OCI-LY1 (cell line): ENCODE data around the gene ASPDH.

Experiments
- H2AFZ ChIP-seq: fragments of 200-600 bp; sonication (generic), shearing (Covaris generic); 2 replicates; pipeline ENCODE4 v1.6.0; 2014; ENCODE audit warnings: antibody characterized with exemption, mild to moderate bottlenecking, low read length
- H3F3A ChIP-seq: fragments of 200-600 bp; sonication (generic), shearing (Covaris generic); 2 replicates; pipeline ENCODE4 v1.6.0; 2014; ENCODE audit warnings: mild to moderate bottlenecking, antibody characterized with exemption, low read length, moderate library complexity; ENCODE audit not compliant: insufficient read depth
- H3K27ac ChIP-seq: fragments of 200-600 bp; sonication (generic); 2 replicates; pipeline ENCODE4 v1.5.1; 2014; ENCODE audit warnings: low read length, mixed run types, mild to moderate bottlenecking, low read depth; ENCODE audit not compliant: poor library complexity, severe bottlenecking
- H3K27me3 ChIP-seq: fragments of 200-600 bp; sonication (generic); 2 replicates; pipeline ENCODE4 v1.6.0; 2014; ENCODE audit warnings: antibody characterized with exemption, mild to moderate bottlenecking, low read length, moderate library complexity; ENCODE audit not compliant: insufficient read depth
- H3K36me3 ChIP-seq: fragments of 200-600 bp; sonication (generic); 2 replicates; pipeline ENCODE4 v1.6.1; 2014; ENCODE audit warnings: mild to moderate bottlenecking, antibody characterized with exemption, low read length, moderate library complexity, mixed read lengths; ENCODE audit not compliant: insufficient read depth
- H3K4me1 ChIP-seq: fragments of 200-600 bp; sonication (generic); 2 replicates; pipeline ENCODE4 v1.5.1; 2014; ENCODE audit warnings: mild to moderate bottlenecking, low read length, moderate library complexity; ENCODE audit not compliant: insufficient read depth, severe bottlenecking
- H3K4me2 ChIP-seq: fragments of 200-600 bp; sonication (generic), shearing (Covaris generic); 2 replicates; pipeline ENCODE4 v1.6.1; 2014; ENCODE audit warnings: low read length
- H3K4me3 ChIP-seq: fragments of 200-600 bp; sonication (generic); 2 replicates; pipeline ENCODE4 v1.5.1; 2014; ENCODE audit warnings: low read length, low read depth, mild to moderate bottlenecking, mixed read lengths; ENCODE audit not compliant: poor library complexity, severe bottlenecking
- H3K79me2 ChIP-seq: fragments of 200-600 bp; shearing (Covaris generic); 2 replicates; pipeline ENCODE4 v1.6.1; 2016; ENCODE audit warnings: mixed run types, low read length, mixed read lengths; ENCODE audit not compliant: insufficient read depth
- H3K9ac ChIP-seq: fragments of 200-600 bp; sonication (generic), shearing (Covaris generic); 2 replicates; pipeline ENCODE4 v1.6.1; 2014; ENCODE audit warnings: mild to moderate bottlenecking, low read length, mixed read lengths
- H3K9me2 ChIP-seq: fragments of 200-600 bp; sonication (generic), shearing (Covaris generic); 2 replicates; pipeline ENCODE4 v1.6.1; 2014; ENCODE audit warnings: low read depth, mild to moderate bottlenecking, low read length, mixed read lengths
- H3K9me3 ChIP-seq: fragments of 200-600 bp; shearing (Covaris generic); 2 replicates; pipeline ENCODE4 v1.6.1; 2014; ENCODE audit warnings: low read length, mixed read lengths
- H4K20me1 ChIP-seq: fragments of 200-600 bp; sonication (generic), shearing (Covaris generic); 2 replicates; pipeline ENCODE4 v1.6.0; 2016; ENCODE audit warnings: mild to moderate bottlenecking, low read length; ENCODE audit not compliant: insufficient read depth
- CTCF ChIP-seq: fragments of 200-600 bp; sonication (generic), shearing (Covaris generic); IDR thresholded peaks from 2 replicates; pipeline ENCODE4 v1.5.1; 2017; ENCODE audit warnings: mild to moderate bottlenecking, antibody characterized with exemption, low read length, moderate library complexity, mixed read lengths
- EZH2 ChIP-seq: fragments of 200-600 bp; sonication (generic), shearing (Covaris generic); IDR thresholded peaks from 2 replicates; pipeline ENCODE4 v1.8.0; 2017; ENCODE audit warnings: borderline replicate concordance, mixed run types, mild to moderate bottlenecking, antibody characterized with exemption, low read length, moderate library complexity, mixed read lengths

Gene ASPDH

GRCh38 chr19:50500060-50500752, 13.5 kb downstream of the ASPDH start:
- Histone ChIP-seq H3K4me3 (no peak overlapping the region), H3K27me3 (no peaks in the 10 kb centered on the region; the same call in 1 of the 2 replicates), H3K79me2 (no peaks in the 10 kb centered on the region), H3F3A (no peaks in the 10 kb centered on the region), H3K4me1 (no peaks in the 10 kb centered on the region), H3K4me2 (no peak overlapping the region), H3K27ac (no peak overlapping the region), H2AFZ (no peak overlapping the region), H3K9me2 (no peaks in the 10 kb centered on the region), H3K36me3 (no peaks in the 10 kb centered on the region), H4K20me1 (no peaks in the 10 kb centered on the region), H3K9ac (no peak overlapping the region), H3K9me3 (no peaks in the 10 kb centered on the region)
- TF ChIP-seq CTCF (no peak), EZH2 (no peak)

- TF ChIP-seq EZH2 (no peak), CTCF (no peak)
- Histone ChIP-seq H2AFZ (no peak overlapping the region), H3K9ac (no peak overlapping the region), H4K20me1 (no peaks in the 10 kb centered on the region), H3K36me3 (no peaks in the 10 kb centered on the region), H3K9me3 (no peaks in the 10 kb centered on the region), H3K79me2 (no peaks in the 10 kb centered on the region), H3F3A (no peaks in the 10 kb centered on the region), H3K4me2 (no peak overlapping the region), H3K27ac (no peak overlapping the region), H3K4me1 (no peaks in the 10 kb centered on the region), H3K4me3 (no peak overlapping the region), H3K27me3 (no peaks in the 10 kb centered on the region; the same call in 1 of the 2 replicates), H3K9me2 (no peaks in the 10 kb centered on the region)
Measured at GRCh38 chr19:50498219-50499056, 15.3 kb downstream of the ASPDH start.

- Histone ChIP-seq H3K27ac (no peak overlapping the region), H3K4me1 (no peaks in the 10 kb centered on the region), H3K79me2 (no peaks in the 10 kb centered on the region), H3K9ac (no peak overlapping the region), H3F3A (no peaks in the 10 kb centered on the region), H4K20me1 (no peaks in the 10 kb centered on the region), H3K9me3 (no peaks in the 10 kb centered on the region), H2AFZ (no peak overlapping the region), H3K36me3 (no peaks in the 10 kb centered on the region), H3K4me3 (no peak overlapping the region), H3K4me2 (no peak overlapping the region), H3K27me3 (no peaks in the 10 kb centered on the region; the same call in 1 of the 2 replicates), H3K9me2 (no peaks in the 10 kb centered on the region)
- no peak for TF ChIP-seq EZH2
- TF ChIP-seq CTCF = no peak
Measured at GRCh38 chr19:50497022-50497405, 16.7 kb downstream of the ASPDH start.
